Chondrocyte (in vitro differentiated cells): ENCODE measurements around the gene SREBF1. TPM values are rescaled to one million over a fixed set of nuclear protein-coding genes. Genes with fewer than 3 reads are reported as not detected.

Experiments
- DNase-seq: peaks from one replicate; pipeline ENCODE4 v3.0.0; 2021; ENCODE audit warnings: mixed read lengths, low spot score
- H3K27ac Mint-ChIP-seq: one replicate; pipeline ENCODE4 v1.8.0; 2021; ENCODE audit warnings: mild to moderate bottlenecking, moderate library complexity, mixed read lengths; ENCODE audit not compliant: unreplicated experiment
- H3K27me3 Mint-ChIP-seq: 2 replicates; pipeline ENCODE4 v1.8.0; 2021; ENCODE audit warnings: low read depth, mixed read lengths
- H3K36me3 Mint-ChIP-seq: 2 replicates; pipeline ENCODE4 v1.8.0; 2021; ENCODE audit warnings: low read depth, mixed read lengths
- H3K4me1 Mint-ChIP-seq: 2 replicates; pipeline ENCODE4 v1.8.0; 2021; ENCODE audit warnings: low read depth, mild to moderate bottlenecking, mixed read lengths
- H3K4me3 Mint-ChIP-seq: one replicate; pipeline ENCODE4 v1.8.0; 2021; ENCODE audit warnings: mild to moderate bottlenecking, moderate library complexity, mixed read lengths; ENCODE audit not compliant: unreplicated experiment
- H3K9me3 Mint-ChIP-seq: 2 replicates; pipeline ENCODE4 v1.8.0; 2021; ENCODE audit warnings: low read depth, mixed read lengths
- CTCF ChIP-seq: fragments of 200-600 bp; sonication (generic); IDR thresholded peaks from 2 replicates; pipeline ENCODE4 v1.5.0; 2021; ENCODE audit warnings: antibody characterized with exemption, mild to moderate bottlenecking, moderate library complexity
- total RNA-seq: library from RNA; stranded (reverse); gene quantifications from 3 replicates; pipeline ENCODE4 v1.2.1, GENCODE V29; 2021

SREBF1 gene
- total RNA-seq, 1 donor from 2014 or later: 22.8 TPM

GRCh38 chr17:17817552-17817947 lies 19.2 kb downstream of the SREBF1 start:
- no peak overlapping the region for H3K27ac Mint-ChIP-seq

GRCh38 chr17:17816831-17817551 lies 19.8 kb downstream of the SREBF1 start:
- H3K4me3 Mint-ChIP-seq: no peak overlapping the region
- H3K9me3 Mint-ChIP-seq: no peaks in the 10 kb centered on the region
- DNase-seq: no peak
- peaks cover 12% of the 10 kb centered on the region for H3K4me1 Mint-ChIP-seq
- H3K27me3 Mint-ChIP-seq: no peaks in the 10 kb centered on the region
- H3K27ac Mint-ChIP-seq: no peak overlapping the region
- peaks cover 2% of the 10 kb centered on the region for H3K36me3 Mint-ChIP-seq
- TF ChIP-seq CTCF: peak; percentile 24

More at GRCh38 chr17:17817552-17817947, 19.2 kb downstream of the SREBF1 start:
- Mint-ChIP-seq H3K4me1 (peaks cover 14% of the 10 kb centered on the region), H3K27me3 (no peaks in the 10 kb centered on the region), H3K4me3 (no peak overlapping the region), H3K9me3 (no peaks in the 10 kb centered on the region), H3K36me3 (peaks cover 2% of the 10 kb centered on the region)
- no peak for DNase-seq
- no peak for TF ChIP-seq CTCF

- DNase-seq: peak; percentile 91
- peaks cover 16% of the 10 kb centered on the region for H3K4me1 Mint-ChIP-seq
- no peaks in the 10 kb centered on the region for H3K27me3 Mint-ChIP-seq
- H3K4me3 Mint-ChIP-seq: no peak overlapping the region
- no peak overlapping the region for H3K27ac Mint-ChIP-seq
- H3K9me3 Mint-ChIP-seq: no peaks in the 10 kb centered on the region
- no peak for TF ChIP-seq CTCF
- H3K36me3 Mint-ChIP-seq: peaks cover 2% of the 10 kb centered on the region
These were observed 20.5 kb downstream of the SREBF1 start for GRCh38 chr17:17816240-17816814.

- peaks cover 18% of the 10 kb centered on the region for H3K4me1 Mint-ChIP-seq
- H3K9me3 Mint-ChIP-seq: no peaks in the 10 kb centered on the region
- no peaks in the 10 kb centered on the region for H3K27me3 Mint-ChIP-seq
- peaks cover 2% of the 10 kb centered on the region for H3K36me3 Mint-ChIP-seq
- no peak overlapping the region for H3K4me3 Mint-ChIP-seq
- no peak overlapping the region for H3K27ac Mint-ChIP-seq
- DNase-seq: no peak
- no peak for TF ChIP-seq CTCF
These were observed 21.2 kb downstream of the SREBF1 start for GRCh38 chr17:17815436-17816200.

- no peak overlapping the region for H3K4me3 Mint-ChIP-seq
- H3K36me3 Mint-ChIP-seq: peaks cover 2% of the 10 kb centered on the region
- no peak for TF ChIP-seq CTCF
- H3K4me1 Mint-ChIP-seq: peaks cover 19% of the 10 kb centered on the region
- H3K9me3 Mint-ChIP-seq: no peaks in the 10 kb centered on the region
- DNase-seq: no peak
- H3K27me3 Mint-ChIP-seq: no peaks in the 10 kb centered on the region
- no peak overlapping the region for H3K27ac Mint-ChIP-seq
These were observed 21.8 kb downstream of the SREBF1 start for GRCh38 chr17:17815062-17815406.
